Measurements from ENCODE around the gene PRXL2C. TPM values are rescaled to one million over a fixed set of nuclear protein-coding genes. Genes with fewer than 3 reads are reported as not detected.
A peak's percentile ranks its signal among the peaks of the same experiment; 100 is the strongest.
"Not testable (repeated sequence)": the region's sequence is repeated elsewhere in the genome, so short reads cannot be mapped to it uniquely, and the experiment has no call there.

The PRXL2C gene
- total and polyA plus RNA-seq, 5 experiments from 2014 or later = 3.5 to 8.1 (median 7.0) TPM

DNA sequence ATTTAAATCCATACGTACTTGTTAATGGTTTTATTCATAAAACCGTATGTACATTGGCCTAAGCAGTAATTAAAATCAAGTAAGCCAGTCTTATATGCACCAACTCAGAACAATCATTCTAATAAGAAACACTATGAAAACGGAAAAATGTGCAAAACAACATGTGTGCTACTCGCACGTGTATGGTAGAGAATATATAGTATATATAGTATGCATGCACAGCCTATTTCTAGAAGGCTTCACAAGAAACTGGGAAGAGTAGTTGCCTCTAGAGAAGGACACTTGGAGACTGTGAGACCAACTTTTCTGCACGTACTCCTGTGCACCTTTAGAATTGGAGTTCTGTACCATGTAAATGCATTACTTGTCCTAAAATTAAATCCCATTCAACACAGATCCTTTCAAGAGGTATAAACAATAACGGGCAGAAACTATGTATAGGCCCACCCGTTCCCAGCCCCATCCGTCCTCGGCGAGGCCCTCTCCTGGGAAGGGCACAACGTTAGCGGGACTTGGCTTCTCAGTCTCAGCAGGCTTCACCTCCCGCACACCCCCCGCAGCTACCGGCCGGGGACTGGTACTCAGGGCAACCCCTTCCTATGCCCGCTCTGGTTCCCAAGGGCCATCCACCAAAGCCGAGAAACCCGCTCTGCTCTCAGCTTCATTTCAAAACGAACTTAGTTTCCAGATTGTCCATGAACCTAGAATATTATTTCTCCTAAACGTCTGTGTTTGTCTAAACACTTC lies 37.5 kb downstream of the PRXL2C start:
- H3K4me1 Mint-ChIP-seq = peaks cover 9 to 27% (median 17%) of the 10 kb centered on the region in 4 donors
- peak overlapping the region; percentile 40 to 80 (median 72) for H3K4me3 Mint-ChIP-seq
- no peak for DNase-seq
- no peak overlapping the region for H3K27ac Mint-ChIP-seq
- H3K27me3 Mint-ChIP-seq = peaks cover 22 to 77% (median 55%) of the 10 kb centered on the region in 5 donors
- no peaks in the 10 kb centered on the region for H3K36me3 Mint-ChIP-seq
- POLR2A ChIA-PET = no interaction called here
- no peaks in the 10 kb centered on the region for H3K9me3 Mint-ChIP-seq
- ATAC-seq = no peak

DNA sequence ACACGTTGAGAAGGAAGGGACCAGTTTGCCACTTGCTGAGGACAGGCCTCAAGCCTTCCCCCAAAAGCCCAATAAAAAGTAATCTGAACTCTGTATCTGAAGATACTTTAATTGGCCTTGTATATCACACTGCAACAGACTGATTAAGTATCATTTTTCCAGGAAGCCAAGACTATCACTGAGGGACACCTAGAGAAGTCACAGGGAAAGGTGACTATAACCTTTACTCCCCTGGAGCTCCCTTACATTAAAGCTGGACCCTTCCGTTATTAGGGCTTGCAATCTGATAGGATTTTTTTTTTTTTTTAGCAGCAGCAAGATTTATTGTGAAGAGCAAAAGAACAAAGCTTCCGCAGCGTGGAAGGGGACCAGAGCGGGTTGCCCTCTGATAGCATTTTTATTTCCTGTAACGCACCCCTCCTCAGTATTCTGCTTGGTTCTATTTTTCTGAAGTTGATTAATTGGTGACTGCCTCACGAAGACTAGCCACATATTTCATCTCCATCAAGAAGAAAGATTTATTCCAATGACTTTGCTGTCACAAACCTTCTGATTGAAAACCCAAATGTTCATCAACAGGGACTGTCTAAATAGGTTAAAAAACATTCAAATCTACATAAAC lies 38.2 kb downstream of the PRXL2C start:
- POLR2A ChIA-PET = no interaction called here
- H3K4me1 Mint-ChIP-seq = peaks cover 9 to 26% (median 17%) of the 10 kb centered on the region in 4 donors
- H3K4me3 Mint-ChIP-seq = peak overlapping the region in 3 of 10 donors; percentile 26 to 61 (median 35)
- no peaks in the 10 kb centered on the region for H3K9me3 Mint-ChIP-seq
- H3K27me3 Mint-ChIP-seq = peaks cover 25 to 77% (median 59%) of the 10 kb centered on the region in 5 donors
- no peak overlapping the region for H3K27ac Mint-ChIP-seq
- H3K36me3 Mint-ChIP-seq = no peaks in the 10 kb centered on the region
- DNase-seq (no peak), ATAC-seq (no peak)

DNA sequence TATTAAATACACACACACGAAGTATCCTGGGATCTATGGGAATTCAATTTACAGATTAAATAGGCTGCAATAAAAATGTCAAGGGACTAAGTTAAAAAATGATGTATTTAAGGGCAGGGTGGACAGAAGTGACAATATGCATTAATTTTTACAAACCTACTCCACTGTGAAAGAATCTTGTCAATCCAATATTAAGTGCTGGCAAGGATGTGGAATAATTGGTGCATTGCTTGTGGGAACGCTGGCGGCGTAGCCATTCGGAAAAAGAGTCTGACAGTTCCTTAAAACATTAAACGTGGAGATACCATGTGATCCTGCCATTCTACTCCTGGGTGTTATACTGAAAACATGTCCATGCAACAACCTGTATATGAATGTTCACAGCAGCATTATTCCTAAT lies 39.7 kb downstream of the PRXL2C start:
- POLR2A ChIA-PET = no interaction called here
- H3K36me3 Mint-ChIP-seq = no peaks in the 10 kb centered on the region
- peaks cover 5 to 13% (median 8%) of the 10 kb centered on the region in 4 donors for H3K4me1 Mint-ChIP-seq
- H3K9me3 Mint-ChIP-seq = no peaks in the 10 kb centered on the region
- DNase-seq (no peak), ATAC-seq (no peak)
- no peak overlapping the region for H3K4me3 Mint-ChIP-seq
- peaks cover 28 to 77% (median 53%) of the 10 kb centered on the region in 5 donors for H3K27me3 Mint-ChIP-seq
- H3K27ac Mint-ChIP-seq = no peak overlapping the region

DNA sequence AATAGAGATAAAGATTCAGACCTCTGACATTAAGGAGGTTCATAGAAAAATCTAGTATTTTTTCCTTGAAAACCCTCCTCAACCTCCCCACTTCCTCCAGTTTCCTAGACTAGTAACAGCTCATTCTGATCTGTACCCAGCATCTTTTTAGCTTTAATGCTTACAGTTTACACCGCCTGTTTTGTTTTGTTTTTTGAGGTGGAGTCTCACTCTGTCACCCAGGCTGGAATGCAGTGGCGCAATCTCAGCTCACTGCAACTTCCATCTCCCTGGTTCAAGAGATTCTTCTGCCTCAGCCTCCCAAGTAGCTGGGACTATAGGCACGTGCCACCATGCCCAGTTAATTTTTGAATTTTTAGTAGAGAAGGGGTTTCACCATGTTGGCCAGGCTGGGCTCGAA lies 40.5 kb downstream of the PRXL2C start:
- H3K36me3 Mint-ChIP-seq, DNase-seq, H3K9me3 Mint-ChIP-seq, H3K4me3 Mint-ChIP-seq, ATAC-seq, POLR2A ChIA-PET, H3K4me1 Mint-ChIP-seq: not testable (repeated sequence)
- Mint-ChIP-seq H3K27me3 (peaks cover 30 to 73% (median 53%) of the 10 kb centered on the region in 5 donors), H3K27ac (peak overlapping the region in 1 of 10 donors; percentile 33)

DNA sequence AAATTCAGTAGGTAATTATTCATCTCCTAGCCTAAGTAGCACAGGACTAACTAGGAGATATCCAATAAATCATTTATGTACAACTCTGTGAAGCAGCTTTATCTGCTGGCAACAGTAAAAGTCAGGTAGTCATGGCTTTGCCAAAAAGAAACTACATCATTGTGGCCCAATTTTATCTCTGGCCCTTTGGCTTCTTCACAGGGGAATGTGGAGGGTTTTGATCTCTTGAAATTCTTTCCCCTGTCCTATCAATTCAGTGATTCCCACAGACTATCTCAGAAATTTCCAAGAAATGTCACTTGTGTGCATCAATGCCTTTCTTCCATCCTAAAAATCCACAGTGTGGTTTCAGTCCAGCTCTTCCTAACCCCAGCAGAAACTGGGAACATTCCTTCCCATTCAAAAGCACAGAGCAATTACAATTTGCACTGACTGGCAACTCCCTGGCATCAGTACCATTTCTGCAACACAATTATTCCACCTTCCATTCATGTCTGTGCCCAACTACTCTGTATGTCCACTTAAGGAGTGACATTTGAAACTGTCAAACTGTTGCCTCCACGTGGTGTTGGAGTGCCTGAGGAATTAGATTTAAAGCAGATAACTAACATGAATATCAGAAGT lies 42.0 kb downstream of the PRXL2C start:
- Mint-ChIP-seq H3K27me3 (peaks cover 31 to 82% (median 53%) of the 10 kb centered on the region in 5 donors), H3K4me1 (peaks cover 0 to 1% (median under 1%) of the 10 kb centered on the region in 4 donors), H3K27ac (no peak overlapping the region), H3K4me3 (no peak overlapping the region), H3K36me3 (no peaks in the 10 kb centered on the region), H3K9me3 (no peaks in the 10 kb centered on the region)
- POLR2A ChIA-PET = no interaction called here
- DNase-seq = no peak
- ATAC-seq = no peak

DNA sequence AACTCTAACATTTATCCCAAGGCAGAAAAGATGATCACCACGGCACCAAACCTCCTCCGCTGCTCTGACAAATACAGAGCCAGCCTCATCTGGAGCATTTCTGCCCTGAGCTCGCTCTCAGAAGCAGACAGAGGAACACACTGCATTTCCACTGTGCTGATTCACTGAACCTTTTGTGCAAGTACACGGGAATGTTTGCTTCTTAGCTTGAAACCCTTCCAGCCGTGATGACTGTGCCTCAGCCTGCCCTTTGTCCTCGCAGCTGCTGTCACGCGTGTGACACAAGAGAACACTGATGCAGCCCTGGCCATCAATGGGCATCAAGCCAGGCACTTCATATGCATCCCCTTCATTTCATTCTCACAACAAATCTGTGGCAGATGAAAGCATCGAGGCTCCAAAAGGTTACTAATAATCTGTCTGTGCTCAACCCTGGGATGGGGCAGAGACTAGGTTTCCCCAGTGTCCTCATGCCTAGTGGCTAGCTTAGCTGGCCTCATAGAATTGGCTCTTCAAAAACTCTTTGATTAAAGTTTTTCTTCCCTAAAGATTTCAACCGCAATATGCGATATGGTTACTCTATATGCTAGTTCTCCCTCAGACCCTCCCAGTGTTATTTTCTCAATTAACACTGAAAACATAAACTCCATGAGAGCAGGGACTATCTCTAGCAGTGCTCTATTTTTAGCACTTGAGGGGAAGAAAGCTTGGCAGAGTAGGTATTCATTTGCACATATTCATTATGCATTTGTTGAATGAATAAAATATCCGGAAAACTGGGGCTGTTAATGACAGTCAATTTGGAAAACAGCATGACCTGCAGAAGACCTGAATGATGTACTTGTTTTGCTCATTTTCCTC lies 42.8 kb downstream of the PRXL2C start:
- Mint-ChIP-seq H3K27ac (no peak overlapping the region), H3K27me3 (peaks cover 28 to 84% (median 49%) of the 10 kb centered on the region in 5 donors), H3K4me1 (no peaks in the 10 kb centered on the region), H3K36me3 (no peaks in the 10 kb centered on the region), H3K9me3 (no peaks in the 10 kb centered on the region), H3K4me3 (no peak overlapping the region)
- no peak for DNase-seq
- POLR2A ChIA-PET = no interaction called here
- no peak for ATAC-seq

DNA sequence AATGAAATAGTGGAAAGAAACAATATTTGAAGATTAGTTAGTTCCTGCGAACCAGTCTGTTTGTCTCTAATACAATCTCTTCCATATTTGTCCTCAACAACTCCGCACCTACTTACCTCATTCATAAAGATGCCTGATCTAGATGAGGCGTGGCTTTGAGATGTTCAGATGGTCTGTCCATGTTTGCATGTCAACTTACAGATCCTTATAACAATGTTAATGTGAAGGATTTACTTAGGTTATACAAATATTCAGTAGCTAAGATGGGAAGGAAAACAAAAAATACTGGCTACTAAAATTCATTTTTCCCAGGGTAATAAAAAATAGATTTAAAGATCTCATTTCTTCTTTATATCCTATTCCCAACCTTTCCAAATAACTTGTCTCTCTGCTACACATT lies 43.8 kb downstream of the PRXL2C start:
- H3K9me3 Mint-ChIP-seq = peaks cover 0 to under 1% (median 0%) of the 10 kb centered on the region in 9 donors
- H3K27me3 Mint-ChIP-seq = peaks cover 25 to 75% (median 45%) of the 10 kb centered on the region in 5 donors
- H3K36me3 Mint-ChIP-seq = no peaks in the 10 kb centered on the region
- ATAC-seq (no peak), DNase-seq (no peak)
- POLR2A ChIA-PET = interaction anchor here (1.0 kb wide), 1 partner anchor 162 kb away, joined by 3 read pairs; the partner anchor contains the start of gene HABP4
- no peak overlapping the region for H3K4me3 Mint-ChIP-seq
- no peak overlapping the region for H3K27ac Mint-ChIP-seq
- no peaks in the 10 kb centered on the region for H3K4me1 Mint-ChIP-seq

DNA sequence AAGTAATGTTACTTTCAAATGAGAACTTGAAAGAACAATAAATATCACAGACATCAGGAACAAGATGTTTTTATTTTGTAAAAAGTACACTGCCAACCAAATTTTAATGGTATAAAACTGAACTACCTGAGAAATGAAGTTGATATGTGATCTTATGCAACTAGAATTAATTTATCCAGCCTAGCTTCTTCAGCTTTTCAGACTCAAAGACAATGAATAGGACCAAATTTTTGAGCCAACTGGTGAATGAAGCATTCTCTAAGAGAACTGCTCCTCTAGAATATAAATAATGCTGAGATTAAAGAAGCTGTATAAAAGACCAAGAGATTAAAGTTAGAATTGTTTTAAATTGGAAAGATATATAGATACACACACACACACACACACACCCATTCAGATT lies 45.4 kb downstream of the PRXL2C start:
- H3K36me3 Mint-ChIP-seq = no peaks in the 10 kb centered on the region
- H3K27me3 Mint-ChIP-seq = peaks cover 25 to 68% (median 39%) of the 10 kb centered on the region in 5 donors
- ATAC-seq (no peak), DNase-seq (no peak)
- H3K4me3 Mint-ChIP-seq = no peak overlapping the region
- no peak overlapping the region for H3K27ac Mint-ChIP-seq
- POLR2A ChIA-PET = no interaction called here
- no peaks in the 10 kb centered on the region for H3K4me1 Mint-ChIP-seq
- peaks cover 0 to 2% (median 0%) of the 10 kb centered on the region in 9 donors for H3K9me3 Mint-ChIP-seq

DNA sequence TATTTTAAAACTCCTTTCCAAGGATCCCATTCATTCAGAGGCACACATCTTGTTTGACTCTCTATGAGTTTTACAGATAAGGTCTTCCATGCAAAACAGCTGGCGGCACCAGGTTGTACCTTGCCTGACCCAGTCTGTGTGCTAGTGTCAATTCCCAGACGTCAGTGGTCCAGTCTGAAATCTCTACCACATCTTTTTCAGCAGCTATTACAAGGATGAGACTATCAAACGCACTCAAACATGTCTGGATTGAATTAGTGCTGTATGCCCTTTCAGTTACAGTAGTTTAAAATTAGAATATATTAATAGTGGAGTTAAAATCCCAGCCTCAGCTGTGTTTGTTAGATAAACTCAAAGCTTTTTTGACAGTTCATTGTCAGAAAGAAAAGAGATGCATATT lies 47.1 kb downstream of the PRXL2C start:
- POLR2A ChIA-PET = no interaction called here
- no peaks in the 10 kb centered on the region for H3K4me1 Mint-ChIP-seq
- H3K36me3 Mint-ChIP-seq = no peaks in the 10 kb centered on the region
- DNase-seq = no peak
- H3K4me3 Mint-ChIP-seq = no peak overlapping the region
- H3K27ac Mint-ChIP-seq = peak overlapping the region in 1 of 10 donors; percentile 68
- H3K9me3 Mint-ChIP-seq = peaks cover 0 to 2% (median 0%) of the 10 kb centered on the region in 9 donors
- no peak for ATAC-seq
- peaks cover 20 to 57% (median 36%) of the 10 kb centered on the region in 5 donors for H3K27me3 Mint-ChIP-seq

DNA sequence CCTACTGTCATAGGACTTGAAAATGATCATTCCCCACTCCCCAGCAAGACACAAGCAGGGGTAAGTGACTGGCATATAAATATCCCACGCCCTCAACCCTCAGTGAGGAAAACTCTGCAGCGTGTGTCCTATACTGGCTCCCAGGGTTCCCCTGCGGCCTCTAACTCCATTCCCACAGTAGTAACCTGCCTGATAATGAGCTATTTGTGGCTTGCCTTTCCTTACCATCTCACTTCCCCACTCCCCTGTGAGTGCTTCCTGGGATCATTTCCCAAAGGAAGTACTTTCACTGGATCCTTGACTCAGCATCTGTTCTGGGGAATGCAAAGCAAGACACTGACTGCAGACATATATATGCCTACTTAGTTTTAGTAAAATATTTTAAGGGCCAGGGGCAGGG lies 49.8 kb downstream of the PRXL2C start:
- Mint-ChIP-seq H3K27ac (no peak overlapping the region), H3K27me3 (peaks cover 9 to 31% (median 20%) of the 10 kb centered on the region in 5 donors), H3K9me3 (peaks cover 0 to 2% (median 0%) of the 10 kb centered on the region in 9 donors), H3K36me3 (no peaks in the 10 kb centered on the region), H3K4me1 (no peaks in the 10 kb centered on the region), H3K4me3 (no peak overlapping the region)
- POLR2A ChIA-PET = no interaction called here
- ATAC-seq = no peak
- no peak for DNase-seq

DNA sequence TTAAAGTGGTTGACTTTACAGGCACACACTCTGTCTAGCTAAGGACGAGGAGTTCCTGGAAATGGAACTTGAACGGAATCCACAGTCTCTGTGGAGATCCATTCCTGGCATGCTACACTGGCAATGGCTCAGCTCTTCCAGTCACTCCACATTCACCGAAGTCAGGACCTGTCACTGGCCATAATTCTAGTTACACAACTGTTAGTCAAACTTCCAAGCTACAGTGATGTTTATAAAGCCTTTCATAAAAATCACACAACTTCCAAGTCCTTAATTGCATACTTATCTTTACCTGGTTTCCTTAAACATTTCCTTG lies 51.2 kb downstream of the PRXL2C start:
- H3K4me1 Mint-ChIP-seq = no peaks in the 10 kb centered on the region
- no peak overlapping the region for H3K27ac Mint-ChIP-seq
- no peaks in the 10 kb centered on the region for H3K36me3 Mint-ChIP-seq
- no peak for DNase-seq
- peaks cover 0 to 2% (median 0%) of the 10 kb centered on the region in 9 donors for H3K9me3 Mint-ChIP-seq
- POLR2A ChIA-PET = no interaction called here
- no peak overlapping the region for H3K4me3 Mint-ChIP-seq
- no peak for ATAC-seq
- peaks cover 7 to 23% (median 11%) of the 10 kb centered on the region in 5 donors for H3K27me3 Mint-ChIP-seq

DNA sequence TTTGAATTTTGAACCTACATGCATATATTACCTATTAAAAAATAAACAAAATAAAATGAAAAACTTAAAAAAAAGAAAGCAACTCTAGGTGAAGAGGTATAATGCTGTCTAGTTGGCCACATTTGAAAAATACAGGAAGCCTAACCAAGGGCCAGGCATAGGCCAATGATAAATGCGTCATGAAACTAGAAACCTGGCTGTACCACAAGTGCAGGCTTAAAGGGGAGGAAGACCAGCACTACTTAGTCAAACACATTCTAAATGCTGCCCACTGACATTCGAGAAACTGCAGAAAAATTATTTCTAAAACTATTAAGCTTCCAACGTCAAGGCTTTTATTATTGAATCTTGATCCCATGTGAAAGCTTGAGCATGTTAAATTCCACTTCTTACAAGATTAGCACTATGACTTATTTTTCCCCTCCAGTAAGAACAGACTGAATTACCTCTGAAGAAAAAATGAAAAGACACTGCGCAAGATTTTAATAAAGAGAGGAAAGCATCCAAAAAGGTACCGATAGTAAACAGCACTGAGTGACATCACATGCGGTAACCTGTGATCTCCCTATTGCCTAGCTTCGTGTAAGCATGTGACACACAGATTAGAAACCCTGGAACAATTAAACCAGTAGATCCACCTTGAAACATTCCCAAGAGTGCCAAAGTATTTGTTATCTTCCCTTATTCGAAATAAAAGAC lies 51.7 kb downstream of the PRXL2C start:
- Mint-ChIP-seq H3K27me3 (peaks cover 3 to 18% (median 9%) of the 10 kb centered on the region in 5 donors), H3K9me3 (peaks cover 0 to 2% (median 0%) of the 10 kb centered on the region in 9 donors)

More for the DNA sequence above, 51.7 kb downstream of the PRXL2C start:
- Mint-ChIP-seq H3K4me3 (no peak overlapping the region), H3K4me1 (no peaks in the 10 kb centered on the region), H3K27ac (no peak overlapping the region), H3K36me3 (no peaks in the 10 kb centered on the region)
- POLR2A ChIA-PET = no interaction called here
- DNase-seq = no peak
- ATAC-seq = no peak

Measured in naive thymus-derived CD8-positive, alpha-beta T cell (primary cell).